ENCODE data around the gene PCSK9.
A peak's percentile ranks its signal among the peaks of the same experiment; 100 is the strongest.

PCSK9 gene

GRCh38 chr1:55037733-55038551 is 1.4 kb upstream of the PCSK9 start:
- H2BK5ac ChIP-seq (ENCODE audit: low read length), result no peak overlapping the region
- no peaks in the 10 kb centered on the region for H3K36me3 ChIP-seq (ENCODE audit: control insufficient read depth, insufficient read depth, low read length)
- H3K56ac ChIP-seq (ENCODE audit: low read length), result no peak overlapping the region
- no peak for DNase-seq
- H3K27ac ChIP-seq (ENCODE audit: low read depth, low read length), result no peak overlapping the region
- H2AK5ac ChIP-seq (ENCODE audit: low read length), result no peak overlapping the region
- no peak overlapping the region for H2BK120ac ChIP-seq (ENCODE audit: low read depth, low read length)
- no peak overlapping the region for H3K4me2 ChIP-seq (ENCODE audit: low read length)
- no peak overlapping the region for H3K4me3 ChIP-seq (ENCODE audit: low read length)
- H3K79me2 ChIP-seq (ENCODE audit: control insufficient read depth, insufficient read depth, low read length), result peaks cover 3% of the 10 kb centered on the region
- no peak overlapping the region for H2BK15ac ChIP-seq (replicated peaks; ENCODE audit: low read depth)
- peaks cover 3% of the 10 kb centered on the region for H3K27me3 ChIP-seq (ENCODE audit: insufficient read depth, low read length, poor library complexity)
- H3K4ac ChIP-seq (ENCODE audit: low read depth, low read length), result no peak overlapping the region
- H3K23ac ChIP-seq (ENCODE audit: low read length), result no peak overlapping the region
- peaks cover 6% of the 10 kb centered on the region for H3K4me1 ChIP-seq (ENCODE audit: control insufficient read depth, low read depth, low read length)
- no CpG with 5 or more reads among the region's 8 CpGs for WGBS (ENCODE audit: extremely low coverage, insufficient coverage, low lambda C conversion rate)
- H3K18ac ChIP-seq (ENCODE audit: low read length), result no peak overlapping the region
- H4K8ac ChIP-seq (ENCODE audit: low read depth, low read length), result no peak overlapping the region
- no peak overlapping the region for H3K9ac ChIP-seq (ENCODE audit: low read length)
- H4K5ac ChIP-seq (ENCODE audit: low read length), result no peak overlapping the region
- peaks cover 2% of the 10 kb centered on the region for H3K79me1 ChIP-seq (ENCODE audit: low read length)

- no peak overlapping the region for H4K5ac ChIP-seq (ENCODE audit: low read length)
- no peak overlapping the region for H3K23ac ChIP-seq (ENCODE audit: low read length)
- H3K9ac ChIP-seq (ENCODE audit: low read length), result no peak overlapping the region
- H3K4me2 ChIP-seq (ENCODE audit: low read length), result no peak overlapping the region
- no peaks in the 10 kb centered on the region for H3K36me3 ChIP-seq (ENCODE audit: control insufficient read depth, insufficient read depth, low read length)
- DNase-seq, result no peak
- peaks cover 3% of the 10 kb centered on the region for H3K27me3 ChIP-seq (ENCODE audit: insufficient read depth, low read length, poor library complexity)
- H3K56ac ChIP-seq (ENCODE audit: low read length), result no peak overlapping the region
- no peak overlapping the region for H2BK120ac ChIP-seq (ENCODE audit: low read depth, low read length)
- H3K79me2 ChIP-seq (ENCODE audit: control insufficient read depth, insufficient read depth, low read length), result peaks cover 3% of the 10 kb centered on the region
- H3K4ac ChIP-seq (ENCODE audit: low read depth, low read length), result no peak overlapping the region
- peaks cover 2% of the 10 kb centered on the region for H3K79me1 ChIP-seq (ENCODE audit: low read length)
- no peak overlapping the region for H4K8ac ChIP-seq (ENCODE audit: low read depth, low read length)
- H2BK5ac ChIP-seq (ENCODE audit: low read length), result no peak overlapping the region
- H3K4me1 ChIP-seq (ENCODE audit: control insufficient read depth, low read depth, low read length), result peaks cover 6% of the 10 kb centered on the region
- WGBS (ENCODE audit: extremely low coverage, insufficient coverage, low lambda C conversion rate), result no CpG with 5 or more reads among the region's 3 CpGs
- no peak overlapping the region for H3K18ac ChIP-seq (ENCODE audit: low read length)
- H3K4me3 ChIP-seq (ENCODE audit: low read length), result no peak overlapping the region
- H2BK15ac ChIP-seq (replicated peaks; ENCODE audit: low read depth), result no peak overlapping the region
- no peak overlapping the region for H3K27ac ChIP-seq (ENCODE audit: low read depth, low read length)
- no peak overlapping the region for H2AK5ac ChIP-seq (ENCODE audit: low read length)
Observed at GRCh38 chr1:55038552-55038838, 853 bp upstream of the PCSK9 start.

- H2AK5ac ChIP-seq (ENCODE audit: low read length), result no peak overlapping the region
- no peak overlapping the region for H3K4me3 ChIP-seq (ENCODE audit: low read length)
- peaks cover 2% of the 10 kb centered on the region for H3K79me1 ChIP-seq (ENCODE audit: low read length)
- peak overlapping the region; percentile 87 for H3K4me2 ChIP-seq (ENCODE audit: low read length)
- H2BK5ac ChIP-seq (ENCODE audit: low read length), result no peak overlapping the region
- H3K4ac ChIP-seq (ENCODE audit: low read depth, low read length), result no peak overlapping the region
- no peak for DNase-seq
- H2BK15ac ChIP-seq (replicated peaks; ENCODE audit: low read depth), result no peak overlapping the region
- peaks cover 3% of the 10 kb centered on the region for H3K27me3 ChIP-seq (ENCODE audit: insufficient read depth, low read length, poor library complexity)
- no peak overlapping the region for H3K27ac ChIP-seq (ENCODE audit: low read depth, low read length)
- no peak overlapping the region for H4K5ac ChIP-seq (ENCODE audit: low read length)
- no peak overlapping the region for H3K23ac ChIP-seq (ENCODE audit: low read length)
- no CpG with 5 or more reads among the region's 9 CpGs for WGBS (ENCODE audit: extremely low coverage, insufficient coverage, low lambda C conversion rate)
- H4K8ac ChIP-seq (ENCODE audit: low read depth, low read length), result no peak overlapping the region
- peaks cover 3% of the 10 kb centered on the region for H3K79me2 ChIP-seq (ENCODE audit: control insufficient read depth, insufficient read depth, low read length)
- peaks cover 6% of the 10 kb centered on the region for H3K4me1 ChIP-seq (ENCODE audit: control insufficient read depth, low read depth, low read length)
- no peak overlapping the region for H3K18ac ChIP-seq (ENCODE audit: low read length)
- H2BK120ac ChIP-seq (ENCODE audit: low read depth, low read length), result no peak overlapping the region
- H3K56ac ChIP-seq (ENCODE audit: low read length), result peak overlapping the region; percentile 90
- H3K9ac ChIP-seq (ENCODE audit: low read length), result no peak overlapping the region
- H3K36me3 ChIP-seq (ENCODE audit: control insufficient read depth, insufficient read depth, low read length), result no peaks in the 10 kb centered on the region
Observed at GRCh38 chr1:55038974-55039341, 390 bp upstream of the PCSK9 start.

- Histone ChIP-seq H3K4ac (ENCODE audit: low read depth, low read length) (no peak overlapping the region), H3K4me2 (ENCODE audit: low read length) (peak overlapping the region; percentile 87), H3K9ac (ENCODE audit: low read length) (peak overlapping the region; percentile 69), H3K18ac (ENCODE audit: low read length) (no peak overlapping the region), H3K56ac (ENCODE audit: low read length) (peak overlapping the region; percentile 90), H2BK5ac (ENCODE audit: low read length) (no peak overlapping the region), H3K79me1 (ENCODE audit: low read length) (peaks cover 2% of the 10 kb centered on the region), H3K27me3 (ENCODE audit: insufficient read depth, low read length, poor library complexity) (peaks cover 3% of the 10 kb centered on the region), H3K23ac (ENCODE audit: low read length) (peak overlapping the region; percentile 48), H2BK15ac (replicated peaks; ENCODE audit: low read depth) (no peak overlapping the region), H3K27ac (ENCODE audit: low read depth, low read length) (no peak overlapping the region), H4K8ac (ENCODE audit: low read depth, low read length) (no peak overlapping the region), H3K4me1 (ENCODE audit: control insufficient read depth, low read depth, low read length) (peaks cover 6% of the 10 kb centered on the region), H2AK5ac (ENCODE audit: low read length) (no peak overlapping the region), H3K36me3 (ENCODE audit: control insufficient read depth, insufficient read depth, low read length) (no peaks in the 10 kb centered on the region), H2BK120ac (ENCODE audit: low read depth, low read length) (no peak overlapping the region), H4K5ac (ENCODE audit: low read length) (no peak overlapping the region), H3K79me2 (ENCODE audit: control insufficient read depth, insufficient read depth, low read length) (peaks cover 3% of the 10 kb centered on the region), H3K4me3 (ENCODE audit: low read length) (peak overlapping the region; percentile 36)
- no CpG with 5 or more reads among the region's 49 CpGs for WGBS (ENCODE audit: extremely low coverage, insufficient coverage, low lambda C conversion rate)
- DNase-seq, result peak; percentile 29
Observed at GRCh38 chr1:55040083-55040932, 960 bp downstream of the PCSK9 start.

- Histone ChIP-seq H2BK120ac (ENCODE audit: low read depth, low read length) (no peak overlapping the region), H3K27me3 (ENCODE audit: insufficient read depth, low read length, poor library complexity) (peaks cover 3% of the 10 kb centered on the region), H3K79me2 (ENCODE audit: control insufficient read depth, insufficient read depth, low read length) (peaks cover 3% of the 10 kb centered on the region), H3K4me2 (ENCODE audit: low read length) (peak overlapping the region; percentile 87), H3K23ac (ENCODE audit: low read length) (no peak overlapping the region), H2AK5ac (ENCODE audit: low read length) (no peak overlapping the region), H3K4me1 (ENCODE audit: control insufficient read depth, low read depth, low read length) (peaks cover 6% of the 10 kb centered on the region), H3K27ac (ENCODE audit: low read depth, low read length) (no peak overlapping the region), H3K36me3 (ENCODE audit: control insufficient read depth, insufficient read depth, low read length) (no peaks in the 10 kb centered on the region), H3K56ac (ENCODE audit: low read length) (peak overlapping the region; percentile 90), H3K18ac (ENCODE audit: low read length) (no peak overlapping the region), H4K8ac (ENCODE audit: low read depth, low read length) (no peak overlapping the region), H3K9ac (ENCODE audit: low read length) (peak overlapping the region; percentile 69), H3K4me3 (ENCODE audit: low read length) (no peak overlapping the region), H2BK15ac (replicated peaks; ENCODE audit: low read depth) (no peak overlapping the region), H2BK5ac (ENCODE audit: low read length) (no peak overlapping the region), H3K79me1 (ENCODE audit: low read length) (peaks cover 2% of the 10 kb centered on the region), H4K5ac (ENCODE audit: low read length) (no peak overlapping the region), H3K4ac (ENCODE audit: low read depth, low read length) (no peak overlapping the region)
- no CpG with 5 or more reads among the region's 5 CpGs for WGBS (ENCODE audit: extremely low coverage, insufficient coverage, low lambda C conversion rate)
- no peak for DNase-seq
Observed at GRCh38 chr1:55040933-55041494, 1.7 kb downstream of the PCSK9 start.

Measured in mesendoderm (in vitro differentiated cells).